ENCODE results near the gene MORC3.

Gene MORC3

GRCh38 chr21:36400719-36401118, 80.7 kb downstream of the MORC3 start:
- H3K27me3 ChIP-seq (replicated peaks), result no peaks in the 10 kb centered on the region
- no peak overlapping the region for H3K4me3 ChIP-seq (ENCODE audit: low read depth, low read length)
- in situ Hi-C loops (cut with HindIII; ENCODE audit: low pct_ligation_motif_present, low sequenced_read_pairs), result no loop called here
- no peak for TF ChIP-seq CTCF (IDR thresholded peaks at IDR 0.05; ENCODE audit: low read depth, low read length, missing control alignments)
- no peak overlapping the region for H3K27ac ChIP-seq
- DNase-seq, result no peak
- no peaks in the 10 kb centered on the region for H3K36me3 ChIP-seq (replicated peaks)

- DNase-seq, result no peak
- H3K27me3 ChIP-seq (replicated peaks), result no peaks in the 10 kb centered on the region
- no peaks in the 10 kb centered on the region for H3K36me3 ChIP-seq (replicated peaks)
- in situ Hi-C loops (cut with HindIII; ENCODE audit: low pct_ligation_motif_present, low sequenced_read_pairs), result no loop called here
- no peak overlapping the region for H3K4me3 ChIP-seq (ENCODE audit: low read depth, low read length)
- H3K27ac ChIP-seq, result no peak overlapping the region
- no peak for TF ChIP-seq CTCF (IDR thresholded peaks at IDR 0.05; ENCODE audit: low read depth, low read length, missing control alignments)
Measured at GRCh38 chr21:36402339-36402738, 82.3 kb downstream of the MORC3 start.

DNA sequence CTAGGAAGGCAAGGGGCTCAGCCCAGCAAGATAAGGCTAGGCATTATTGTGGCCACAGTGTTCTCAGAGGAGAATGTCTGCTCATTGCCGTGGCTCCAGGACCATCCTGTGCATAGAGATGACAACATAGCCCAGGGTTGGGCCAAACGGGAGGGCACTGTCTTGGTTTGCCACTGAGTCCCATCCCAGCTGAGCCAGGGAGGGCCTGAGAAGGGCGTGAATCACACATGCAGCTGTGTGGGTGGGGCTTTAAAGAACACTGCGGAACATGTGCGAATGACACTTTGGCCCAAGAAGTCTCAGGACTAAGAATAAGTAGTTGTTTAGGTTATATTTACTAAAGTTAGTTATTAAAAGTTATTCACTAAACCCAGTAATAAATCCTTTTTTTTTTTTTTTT, 83.7 kb downstream of the MORC3 start:
- no peaks in the 10 kb centered on the region for H3K36me3 ChIP-seq (replicated peaks)
- H3K27me3 ChIP-seq (replicated peaks), result no peaks in the 10 kb centered on the region
- TF ChIP-seq CTCF (IDR thresholded peaks at IDR 0.05; ENCODE audit: low read depth, low read length, missing control alignments), result no peak
- DNase-seq, result no peak
- in situ Hi-C loops (cut with HindIII; ENCODE audit: low pct_ligation_motif_present, low sequenced_read_pairs), result no loop called here
- no peak overlapping the region for H3K4me3 ChIP-seq (ENCODE audit: low read depth, low read length)
- H3K27ac ChIP-seq, result no peak overlapping the region

DNA sequence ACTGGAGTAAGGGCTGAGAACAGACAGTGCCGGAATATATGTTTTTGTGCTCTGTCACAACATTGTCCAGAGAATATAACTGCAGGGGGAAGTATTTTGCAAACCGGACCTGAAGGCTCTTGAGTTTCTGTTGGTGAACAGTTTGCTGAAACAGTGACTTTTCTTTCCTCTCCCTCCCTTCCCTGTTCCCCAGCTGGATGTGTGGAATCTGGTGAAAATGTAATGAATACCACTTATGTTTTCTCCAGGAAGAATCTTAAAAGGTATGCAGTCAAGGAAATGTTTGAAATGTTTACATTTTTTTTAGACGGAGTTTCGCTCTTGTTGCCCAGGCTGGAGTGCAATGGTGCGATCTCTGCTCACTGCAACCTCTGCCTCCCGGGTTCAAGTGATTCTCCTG, 88.6 kb downstream of the MORC3 start:
- DNase-seq, result no peak
- no peak overlapping the region for H3K27ac ChIP-seq
- H3K4me3 ChIP-seq (ENCODE audit: low read depth, low read length), result no peak overlapping the region
- TF ChIP-seq CTCF (IDR thresholded peaks at IDR 0.05; ENCODE audit: low read depth, low read length, missing control alignments), result no peak
- no peaks in the 10 kb centered on the region for H3K27me3 ChIP-seq (replicated peaks)
- in situ Hi-C loops (cut with HindIII; ENCODE audit: low pct_ligation_motif_present, low sequenced_read_pairs), result no loop called here
- H3K36me3 ChIP-seq (replicated peaks), result no peaks in the 10 kb centered on the region

DNA sequence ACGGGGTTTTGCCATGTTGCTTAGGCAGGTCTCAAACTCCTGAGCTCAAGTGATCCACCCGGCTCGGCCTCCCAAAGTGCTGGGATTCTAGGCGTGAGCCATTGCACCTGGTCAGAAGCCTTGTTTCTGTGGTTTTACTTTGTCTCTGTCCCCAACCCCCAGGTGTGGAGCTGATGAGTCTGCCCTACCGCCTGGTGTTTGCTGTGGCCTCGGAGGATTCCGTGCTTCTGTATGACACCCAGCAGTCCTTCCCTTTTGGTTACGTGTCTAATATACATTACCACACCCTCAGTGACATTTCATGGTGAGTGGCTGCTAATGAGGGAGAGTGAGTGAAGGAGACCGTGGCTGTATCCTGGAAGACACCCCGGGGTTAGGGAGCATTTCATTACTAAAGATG, 91.3 kb downstream of the MORC3 start:
- Histone ChIP-seq H3K36me3 (replicated peaks) (no peaks in the 10 kb centered on the region), H3K27me3 (replicated peaks) (no peaks in the 10 kb centered on the region), H3K4me3 (ENCODE audit: low read depth, low read length) (no peak overlapping the region), H3K27ac (no peak overlapping the region)
- no peak for TF ChIP-seq CTCF (IDR thresholded peaks at IDR 0.05; ENCODE audit: low read depth, low read length, missing control alignments)
- no peak for DNase-seq
- in situ Hi-C loops (cut with HindIII; ENCODE audit: low pct_ligation_motif_present, low sequenced_read_pairs), result no loop called here

DNA sequence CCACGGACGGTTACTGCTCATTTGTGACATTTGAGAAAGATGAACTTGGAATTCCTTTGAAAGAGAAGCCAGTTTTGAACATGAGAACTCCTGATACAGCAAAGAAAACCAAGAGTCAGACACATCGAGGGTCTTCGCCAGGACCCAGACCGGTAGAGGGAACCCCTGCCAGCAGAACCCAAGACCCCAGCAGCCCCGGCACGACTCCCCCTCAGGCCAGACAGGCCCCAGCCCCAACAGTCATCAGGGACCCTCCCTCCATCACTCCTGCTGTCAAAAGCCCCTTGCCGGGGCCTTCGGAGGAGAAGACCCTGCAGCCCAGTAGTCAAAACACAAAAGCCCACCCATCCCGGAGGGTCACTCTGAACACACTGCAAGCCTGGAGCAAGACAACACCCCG, 92.9 kb downstream of the MORC3 start:
- TF ChIP-seq CTCF (IDR thresholded peaks at IDR 0.05; ENCODE audit: low read depth, low read length, missing control alignments), result no peak
- Histone ChIP-seq H3K4me3 (ENCODE audit: low read depth, low read length) (no peak overlapping the region), H3K36me3 (replicated peaks) (no peaks in the 10 kb centered on the region), H3K27ac (no peak overlapping the region), H3K27me3 (replicated peaks) (no peaks in the 10 kb centered on the region)
- in situ Hi-C loops (cut with HindIII; ENCODE audit: low pct_ligation_motif_present, low sequenced_read_pairs), result no loop called here
- DNase-seq, result no peak

All from brain microvascular endothelial cell (primary cell).